Stomach (tissue), 9 donors: ENCODE measurements around the gene CRYZL1. TPM values are rescaled to one million over a fixed set of nuclear protein-coding genes. Genes with fewer than 3 reads are reported as not detected.
A peak's percentile ranks its signal among the peaks of the same experiment; 100 is the strongest.

ENCODE experiments used
- DNase-seq, 2 donors: peaks; one replicate each; pipeline versions ENCODE4 v3.0.0 to v3.0.0-alpha.2; 2013 to 2019
- H3K27ac ChIP-seq, 5 donors: fragments of 200-600 bp in 4 of 5; sonication (generic) in 4 of 5; one replicate each; pipeline ENCODE4 v1.5.1; 2013 to 2019; ENCODE audit warnings: mild to moderate bottlenecking in 1 of 5, moderate library complexity in 1 of 5
- H3K27me3 ChIP-seq, 3 donors: fragments of 200-600 bp; sonication (generic); one replicate each; pipeline ENCODE4 v1.5.1; 2017 to 2019; ENCODE audit warnings: mixed run types in 1 of 3
- H3K36me3 ChIP-seq, 4 donors: fragments of 200-600 bp; sonication (generic); 1 replicate in 3 of 4; 2 replicates in 1 of 4; pipeline ENCODE4 v1.5.1; 2016 to 2019
- H3K4me1 ChIP-seq, 4 donors: fragments of 200-600 bp; sonication (generic); one replicate each; pipeline ENCODE4 v1.5.1; 2016 to 2019
- H3K4me3 ChIP-seq, 4 donors: fragments of 200-600 bp; sonication (generic) in 3 of 4; one replicate each; pipeline ENCODE4 v1.5.1; 2016 to 2019; ENCODE audit warnings: mild to moderate bottlenecking in 1 of 4
- H3K9me3 ChIP-seq, 4 donors: fragments of 200-600 bp; sonication (generic); one replicate each; pipeline ENCODE4 v1.5.1; 2016 to 2019
- CTCF ChIP-seq, 7 experiments: fragments of 450-650 bp in 4 of 7; fragments of 200-600 bp in 3 of 7; sonication (generic) in 3 of 7; IDR thresholded peaks; one replicate each; pipeline ENCODE4 v1.5.1; 2016 to 2019; ENCODE audit warnings: antibody characterized with exemption in 7 of 7, control low read depth in 2 of 7, mild to moderate bottlenecking in 1 of 7
- EP300 ChIP-seq: sonication (generic); formaldehyde crosslinking; IDR thresholded peaks from one replicate; pipeline ENCODE4 v1.6.1; 2017; ENCODE audit warnings: antibody characterized with exemption
- POLR2A ChIP-seq, 4 donors: fragments of 450-650 bp; IDR thresholded peaks; one replicate each; pipeline ENCODE4 v1.6.1; 2016; ENCODE audit warnings: antibody characterized with exemption in 4 of 4, control low read depth in 2 of 4, mild to moderate bottlenecking in 1 of 4, moderate library complexity in 1 of 4
- POLR2AphosphoS5 ChIP-seq, 3 donors: sonication (generic); formaldehyde crosslinking; IDR thresholded peaks; one replicate each; pipeline ENCODE4 v1.6.1; 2016; ENCODE audit warnings: antibody characterized with exemption in 3 of 3
- WGBS, 5 donors: extraction: QIAGEN DNeasy Blood & Tissue Kit in 3 of 5; methylation state at CpG; one replicate each; pipeline versions ENCODE4 v1.1.5 to v1.1.7; 2013 to 2018; 5-methylcytosine and 5-hydroxymethylcytosine counted together
- intact Hi-C: fragments of 100-400 bp; cut with DNase I; formaldehyde crosslinking; loops from one replicate; pipeline ENCODE4 v1.15.1; 2023; ENCODE audit warnings: low total_unique reads
- polyA plus RNA-seq, 3 donors: library from polyadenylated mRNA; stranded (reverse); fragments of 200-250 nt; gene quantifications; one replicate each; pipeline ENCODE4 v1.2.3, GENCODE V29; 2013
- total RNA-seq, 5 donors: library from RNA; depleted of rRNA; stranded (reverse); fragments of >200 nt; gene quantifications; one replicate each; pipeline versions ENCODE4 v1.1.0 to v1.2.3, GENCODE V29; 2014 to 2016
- donor health status: healthy with polysubstance abuse.
- donor health status: Bipolar disorder and iron deficiency.
- donor health status: healthy.

Gene CRYZL1
- total and polyA plus RNA-seq, 8 donors, result 9.3 to 73.5 (median 28.8) TPM

GRCh38 chr21:33551664-33552063 lies 89.9 kb downstream of the CRYZL1 start:
- peaks cover 70 to 100% (median 98%) of the 10 kb centered on the region in 4 donors for H3K36me3 ChIP-seq
- intact Hi-C loops, result no loop called here
- TF ChIP-seq POLR2A (IDR thresholded peaks at IDR 0.05), result no peak
- no peak for TF ChIP-seq EP300
- no peak for TF ChIP-seq POLR2AphosphoS5 (IDR thresholded peaks at IDR 0.05)
- no peak for TF ChIP-seq CTCF (IDR thresholded peaks at IDR 0.05)

GRCh38 chr21:33550772-33551660 lies 90.5 kb downstream of the CRYZL1 start:
- H3K27me3 ChIP-seq, result no peaks in the 10 kb centered on the region
- intact Hi-C loops, result no loop called here
- DNase-seq, result no peak
- 95 to 98% (median 97%) methylated on average over 19 to 23 of the region's 23 CpGs for WGBS, 5 donors
- peaks cover 4 to 49% (median 27%) of the 10 kb centered on the region in 4 donors for H3K4me1 ChIP-seq
- no peak overlapping the region for H3K27ac ChIP-seq
- H3K4me3 ChIP-seq, result no peak overlapping the region
- H3K9me3 ChIP-seq, result no peaks in the 10 kb centered on the region
- H3K36me3 ChIP-seq, result peaks cover 63 to 98% (median 97%) of the 10 kb centered on the region in 4 donors
- TF ChIP-seq POLR2A (IDR thresholded peaks at IDR 0.05), result no peak
- no peak for TF ChIP-seq EP300
- no peak for TF ChIP-seq POLR2AphosphoS5 (IDR thresholded peaks at IDR 0.05)
- no peak for TF ChIP-seq CTCF (IDR thresholded peaks at IDR 0.05)

More at GRCh38 chr21:33551664-33552063, 89.9 kb downstream of the CRYZL1 start:
- Histone ChIP-seq H3K27me3 (no peaks in the 10 kb centered on the region), H3K4me3 (no peak overlapping the region), H3K9me3 (no peaks in the 10 kb centered on the region), H3K27ac (no peak overlapping the region), H3K4me1 (peaks cover 0 to 49% (median 25%) of the 10 kb centered on the region in 4 donors)
- 93 to 100% (median 99%) methylated on average over 2 of the region's 2 CpGs for WGBS, 5 donors
- no peak for DNase-seq

- 89 to 99% (median 96%) methylated on average over 11 to 19 of the region's 19 CpGs for WGBS, 5 donors
- DNase-seq, result no peak
- intact Hi-C loops, result no loop called here
- H3K27me3 ChIP-seq, result no peaks in the 10 kb centered on the region
- H3K9me3 ChIP-seq, result no peaks in the 10 kb centered on the region
- peaks cover 11 to 49% (median 30%) of the 10 kb centered on the region in 4 donors for H3K4me1 ChIP-seq
- peaks cover 62 to 91% (median 90%) of the 10 kb centered on the region in 4 donors for H3K36me3 ChIP-seq
- H3K27ac ChIP-seq, result no peak overlapping the region
- no peak overlapping the region for H3K4me3 ChIP-seq
- TF ChIP-seq POLR2A (IDR thresholded peaks at IDR 0.05), result no peak
- TF ChIP-seq CTCF (IDR thresholded peaks at IDR 0.05), result no peak
- TF ChIP-seq EP300, result no peak
- TF ChIP-seq POLR2AphosphoS5 (IDR thresholded peaks at IDR 0.05), result no peak
Observed at GRCh38 chr21:33549848-33550771, 91.4 kb downstream of the CRYZL1 start.

- no peak for TF ChIP-seq CTCF (IDR thresholded peaks at IDR 0.05)
- no peak for TF ChIP-seq POLR2A (IDR thresholded peaks at IDR 0.05)
- TF ChIP-seq EP300, result no peak
- TF ChIP-seq POLR2AphosphoS5 (IDR thresholded peaks at IDR 0.05), result no peak
- no peak for DNase-seq
- intact Hi-C loops, result no loop called here
- Histone ChIP-seq H3K4me1 (peaks cover 16 to 58% (median 36%) of the 10 kb centered on the region in 4 donors), H3K36me3 (peaks cover 24 to 50% (median 49%) of the 10 kb centered on the region in 4 donors), H3K27ac (no peak overlapping the region), H3K4me3 (peak overlapping the region in 1 of 4 donors; percentile 10), H3K9me3 (no peaks in the 10 kb centered on the region), H3K27me3 (no peaks in the 10 kb centered on the region)
- 46 to 65% (median 48%) methylated on average over 3 of the region's 3 CpGs for WGBS, 5 donors
Observed at GRCh38 chr21:33546086-33546485, 95.5 kb downstream of the CRYZL1 start.
